Esophagus (tissue), 2 donors: ENCODE data around the gene SLAMF8. TPM values are rescaled to one million over a fixed set of nuclear protein-coding genes. Genes with fewer than 3 reads are reported as not detected.

ENCODE experiments used
- H3K27ac ChIP-seq, 2 donors: one replicate each; pipeline ENCODE4 v1.5.1; 2013; ENCODE audit warnings: low read depth in 2 of 2, mild to moderate bottlenecking in 2 of 2, inconsistent platforms in 1 of 2, low read length in 1 of 2, moderate library complexity in 1 of 2
- H3K27me3 ChIP-seq, 2 donors: one replicate each; pipeline ENCODE4 v1.6.1; 2013; ENCODE audit warnings: low read length in 2 of 2, control low read depth in 1 of 2, mild to moderate bottlenecking in 1 of 2; ENCODE audit not compliant: insufficient read depth in 2 of 2, control insufficient read depth in 1 of 2
- H3K36me3 ChIP-seq, 2 donors: one replicate each; pipeline ENCODE4 v1.6.1; 2013; ENCODE audit warnings: low read length in 1 of 2; ENCODE audit not compliant: control insufficient read depth in 2 of 2, insufficient read depth in 2 of 2
- H3K4me1 ChIP-seq, 2 donors: one replicate each; pipeline ENCODE4 v1.6.1; 2013; ENCODE audit warnings: low read length in 1 of 2; ENCODE audit not compliant: control insufficient read depth in 2 of 2, insufficient read depth in 2 of 2
- H3K4me3 ChIP-seq, 2 donors: one replicate each; pipeline ENCODE4 v1.5.1; 2013; ENCODE audit warnings: low read length in 2 of 2, mild to moderate bottlenecking in 2 of 2, low read depth in 1 of 2, moderate library complexity in 1 of 2
- H3K9me3 ChIP-seq, 2 donors: one replicate each; pipeline ENCODE4 v1.6.1; 2013; ENCODE audit warnings: mild to moderate bottlenecking in 2 of 2, low read depth in 1 of 2, low read length in 1 of 2, moderate library complexity in 1 of 2; ENCODE audit not compliant: control insufficient read depth in 2 of 2, insufficient read depth in 1 of 2
- WGBS, 2 donors: extraction: QIAGEN DNeasy Blood & Tissue Kit; methylation state at CpG; one replicate each; pipeline ENCODE4 v1.1.7; 2013; 5-methylcytosine and 5-hydroxymethylcytosine counted together
- polyA plus RNA-seq, 2 donors: library from polyadenylated mRNA; stranded (reverse); fragments of 200-250 nt; gene quantifications; one replicate each; pipeline ENCODE4 v1.2.3, GENCODE V29; 2013
- donor health status: healthy with polysubstance abuse.
- donor health status: Bipolar disorder and iron deficiency.

Gene SLAMF8
- polyA plus RNA-seq, 2 donors: 0.33 to 0.81 TPM

DNA sequence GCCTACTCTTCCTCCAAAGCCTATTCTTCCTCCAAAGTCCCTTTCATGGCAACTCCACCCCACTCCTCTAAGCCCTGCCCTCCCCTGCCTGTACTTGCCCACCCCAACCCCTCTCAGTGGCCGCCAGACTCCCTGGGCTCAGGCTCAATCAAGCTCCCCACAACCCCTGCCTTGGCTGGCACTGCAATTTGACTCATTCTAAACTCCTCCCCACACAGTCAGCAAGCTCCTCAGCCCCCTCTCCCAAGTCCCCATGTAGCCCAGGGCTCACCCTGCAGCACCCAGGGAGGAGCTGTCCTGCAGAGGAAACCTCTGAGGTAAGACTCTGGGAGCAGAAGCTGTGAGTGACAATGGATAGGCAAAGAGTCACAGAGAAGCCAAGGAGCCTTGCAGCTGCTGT, 39.4 kb downstream of the SLAMF8 start:
- WGBS, 2 donors: 36 to 53% methylated on average over 1 of the region's 1 CpG
- Histone ChIP-seq H3K4me1 (peaks cover 2 to 23% of the 10 kb centered on the region in 2 donors), H3K27me3 (no peaks in the 10 kb centered on the region)

DNA sequence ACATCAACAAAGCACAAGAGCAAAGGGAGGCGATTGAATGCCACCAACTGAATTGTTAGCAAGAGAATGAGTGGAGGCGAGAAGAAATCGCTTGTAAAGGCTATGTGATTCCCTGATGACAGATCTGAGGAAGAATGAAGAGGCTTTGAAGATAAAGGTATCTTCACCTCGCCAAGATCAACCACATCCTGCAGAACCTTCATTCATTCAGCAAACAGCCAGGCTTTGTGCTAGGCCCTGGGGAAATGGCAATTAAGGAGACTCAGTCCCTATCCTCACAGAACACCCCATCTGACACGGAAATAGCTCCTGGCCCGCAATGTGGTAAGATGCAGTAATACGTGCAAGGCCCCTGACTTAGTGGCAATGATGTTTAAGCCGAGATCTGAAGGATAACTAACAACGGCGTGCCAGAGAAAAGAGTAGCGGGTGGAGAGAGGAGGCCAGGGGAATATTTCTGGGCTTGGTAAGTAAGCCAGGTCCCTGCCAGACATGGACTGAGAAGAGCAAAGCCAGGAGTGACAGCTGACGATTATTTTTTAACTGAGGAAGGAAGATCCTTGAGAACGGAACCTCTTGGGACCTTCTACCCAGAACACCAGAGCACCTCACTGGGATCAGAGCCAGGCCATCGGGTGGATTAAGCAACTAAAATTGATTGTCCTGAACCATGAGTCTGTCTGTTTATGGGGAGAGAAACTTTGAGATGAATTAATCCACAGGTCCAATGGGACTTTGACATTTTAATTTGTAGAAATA, 40.4 kb downstream of the SLAMF8 start:
- Histone ChIP-seq H3K36me3 (no peaks in the 10 kb centered on the region), H3K4me3 (no peak overlapping the region), H3K9me3 (no peaks in the 10 kb centered on the region), H3K27ac (peak overlapping the region; percentile 84 to 92), H3K4me1 (peaks cover 2 to 22% of the 10 kb centered on the region in 2 donors), H3K27me3 (no peaks in the 10 kb centered on the region)
- whole genome bisulfite sequencing, 2 donors: 68 to 72% methylated on average over 14 of the region's 14 CpGs

More for the DNA sequence above, 39.4 kb downstream of the SLAMF8 start:
- no peak overlapping the region for H3K4me3 ChIP-seq
- no peaks in the 10 kb centered on the region for H3K36me3 ChIP-seq
- H3K27ac ChIP-seq: peak overlapping the region; percentile 84 to 92
- no peaks in the 10 kb centered on the region for H3K9me3 ChIP-seq

DNA sequence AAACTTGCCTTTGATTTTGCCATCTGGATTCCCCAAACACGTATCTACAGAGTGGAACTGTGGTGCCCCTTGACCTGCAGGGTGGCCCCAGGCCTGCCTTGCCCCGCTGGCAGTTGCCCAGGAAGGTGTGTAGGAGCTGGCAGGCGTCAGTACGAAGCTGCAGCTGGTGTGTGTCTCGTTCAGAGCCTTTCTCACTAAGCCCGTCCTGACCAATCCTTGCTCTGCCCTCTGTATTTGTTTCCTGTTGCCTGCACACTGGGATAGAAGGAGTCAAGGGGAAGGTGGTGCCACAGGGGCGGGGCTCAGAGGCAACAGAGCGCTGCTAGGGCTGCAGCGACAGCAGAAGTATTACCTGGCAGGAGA, 41.0 kb downstream of the SLAMF8 start:
- no peak overlapping the region for H3K4me3 ChIP-seq
- H3K4me1 ChIP-seq: peaks cover 3 to 22% of the 10 kb centered on the region in 2 donors
- no peaks in the 10 kb centered on the region for H3K27me3 ChIP-seq
- peak overlapping the region; percentile 84 to 92 for H3K27ac ChIP-seq
- no peaks in the 10 kb centered on the region for H3K36me3 ChIP-seq
- H3K9me3 ChIP-seq: no peaks in the 10 kb centered on the region
- 21 to 23% methylated on average over 9 of the region's 9 CpGs for WGBS, 2 donors

DNA sequence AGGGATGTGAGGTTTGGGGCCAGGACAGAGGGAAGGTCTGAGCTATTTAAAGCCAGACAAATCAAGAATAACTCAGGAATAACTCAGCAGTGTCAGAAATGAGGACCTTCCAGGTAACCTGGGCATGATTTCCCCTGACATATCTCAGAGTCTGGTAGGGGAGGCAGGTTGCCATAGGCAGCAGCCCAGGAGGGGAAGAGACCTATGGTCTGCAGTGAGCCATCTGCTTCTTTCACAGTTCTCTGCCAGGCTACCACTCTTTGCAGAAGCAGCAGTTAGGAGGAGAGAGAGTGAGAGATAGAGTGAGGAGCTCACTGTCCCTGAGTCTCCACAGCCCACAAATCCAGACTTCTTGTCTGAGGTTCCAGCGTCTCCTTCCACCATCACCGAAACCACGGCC, 42.1 kb downstream of the SLAMF8 start:
- no peaks in the 10 kb centered on the region for H3K36me3 ChIP-seq
- no peaks in the 10 kb centered on the region for H3K27me3 ChIP-seq
- peaks cover 5 to 25% of the 10 kb centered on the region in 2 donors for H3K4me1 ChIP-seq
- no peaks in the 10 kb centered on the region for H3K9me3 ChIP-seq
- H3K27ac ChIP-seq: peak overlapping the region; percentile 83 to 92
- H3K4me3 ChIP-seq: no peak overlapping the region
- WGBS, 2 donors: 67 to 74% methylated on average over 3 of the region's 3 CpGs

DNA sequence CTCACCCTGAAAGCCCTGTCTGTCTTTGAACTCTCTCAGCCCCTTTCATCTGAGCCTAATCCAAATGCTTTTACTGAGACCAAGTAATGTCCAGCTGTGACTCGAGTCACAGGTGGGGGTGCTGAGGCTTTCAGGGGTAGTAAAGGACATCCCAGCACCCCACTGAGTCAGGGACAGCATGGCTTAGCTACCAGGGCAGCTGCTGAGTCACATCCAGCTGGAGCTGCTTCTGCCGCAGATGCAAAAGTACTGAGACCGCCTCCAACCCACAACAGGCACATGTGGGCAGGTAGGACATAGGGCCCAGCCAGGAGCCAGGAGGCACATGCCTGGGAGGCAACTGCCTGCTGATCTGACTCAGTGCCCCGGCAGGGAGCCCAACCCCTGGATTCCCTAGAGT, 42.5 kb downstream of the SLAMF8 start:
- Histone ChIP-seq H3K4me1 (peaks cover 5 to 25% of the 10 kb centered on the region in 2 donors), H3K27me3 (no peaks in the 10 kb centered on the region), H3K27ac (peak overlapping the region; percentile 83 to 92), H3K4me3 (no peak overlapping the region), H3K36me3 (no peaks in the 10 kb centered on the region), H3K9me3 (no peaks in the 10 kb centered on the region)
- 33 to 47% methylated on average over 4 of the region's 4 CpGs for WGBS, 2 donors

DNA sequence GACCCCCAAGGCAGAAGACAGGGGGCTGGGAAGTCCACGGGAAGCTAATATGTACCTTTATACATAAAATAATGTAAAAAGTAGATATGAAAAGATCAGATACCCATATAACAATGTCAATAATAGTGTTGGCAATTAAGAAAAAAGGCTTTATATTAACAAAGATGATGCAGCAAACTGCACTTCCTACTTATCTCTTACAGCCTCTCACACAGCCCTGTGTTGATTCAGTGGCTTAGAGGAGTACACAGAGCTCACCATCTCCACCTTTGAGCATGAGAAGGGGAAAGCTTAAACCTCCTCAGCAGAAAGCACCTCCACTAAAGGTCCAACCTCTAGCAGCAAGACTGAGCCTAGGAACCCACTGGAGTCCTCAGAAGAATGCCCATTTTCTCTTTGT, 42.9 kb downstream of the SLAMF8 start:
- WGBS, 2 donors: 42 to 45% methylated on average over 1 of the region's 1 CpG
- no peak overlapping the region for H3K4me3 ChIP-seq
- peak overlapping the region; percentile 20 to 92 for H3K27ac ChIP-seq
- H3K27me3 ChIP-seq: no peaks in the 10 kb centered on the region
- H3K36me3 ChIP-seq: no peaks in the 10 kb centered on the region
- peaks cover 5 to 25% of the 10 kb centered on the region in 2 donors for H3K4me1 ChIP-seq
- H3K9me3 ChIP-seq: no peaks in the 10 kb centered on the region

DNA sequence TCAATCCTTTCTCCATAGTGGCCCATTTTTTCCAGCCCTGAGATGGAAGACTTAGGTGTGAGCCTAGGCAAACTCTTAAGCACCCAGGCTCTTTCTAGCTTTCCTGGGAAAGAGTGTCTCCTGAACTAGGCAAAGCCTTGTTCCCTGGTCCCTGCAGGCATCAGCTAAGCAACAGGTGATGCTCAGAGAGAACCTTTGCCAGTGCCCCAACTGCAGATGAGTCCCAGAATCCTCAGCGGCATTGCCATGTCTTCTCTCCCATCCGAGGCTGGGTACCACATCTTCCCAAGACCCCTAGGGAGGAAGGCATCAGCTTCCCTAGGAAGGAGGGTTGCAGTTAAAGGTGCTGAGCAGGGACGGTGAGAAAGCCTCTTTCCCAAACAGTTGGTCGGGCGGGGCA, 44.0 kb downstream of the SLAMF8 start:
- Histone ChIP-seq H3K36me3 (no peaks in the 10 kb centered on the region), H3K27me3 (no peaks in the 10 kb centered on the region), H3K27ac (no peak overlapping the region), H3K9me3 (no peaks in the 10 kb centered on the region), H3K4me3 (no peak overlapping the region), H3K4me1 (peaks cover 3 to 25% of the 10 kb centered on the region in 2 donors)
- WGBS, 2 donors: 90% methylated on average over 5 of the region's 5 CpGs

DNA sequence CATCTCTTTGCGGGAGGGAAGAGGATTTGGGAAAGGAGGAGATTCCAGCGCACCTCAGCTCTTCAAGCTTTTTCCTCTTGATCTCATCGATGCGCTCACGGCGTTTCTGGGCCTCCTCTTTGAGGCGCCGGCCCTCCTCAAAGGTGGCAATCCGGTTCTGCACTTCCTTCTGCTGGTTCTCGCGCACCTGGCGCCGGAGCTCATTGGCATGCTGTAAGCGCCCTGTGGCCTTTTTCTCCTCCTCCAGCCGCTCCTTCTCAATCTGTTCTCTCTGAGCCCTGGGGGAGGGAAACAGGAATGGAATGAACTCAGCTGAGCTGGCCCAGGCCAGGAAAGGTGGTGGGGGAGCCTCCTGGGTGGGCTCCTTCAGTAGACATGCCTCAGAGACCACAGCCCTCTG, 46.2 kb downstream of the SLAMF8 start:
- peak overlapping the region in 1 of 2 donors; percentile 47 for H3K27ac ChIP-seq
- peaks cover 3 to 21% of the 10 kb centered on the region in 2 donors for H3K4me1 ChIP-seq
- WGBS, 2 donors: 64 to 65% methylated on average over 15 of the region's 15 CpGs
- H3K36me3 ChIP-seq: no peaks in the 10 kb centered on the region
- no peak overlapping the region for H3K4me3 ChIP-seq
- no peaks in the 10 kb centered on the region for H3K9me3 ChIP-seq
- H3K27me3 ChIP-seq: no peaks in the 10 kb centered on the region

DNA sequence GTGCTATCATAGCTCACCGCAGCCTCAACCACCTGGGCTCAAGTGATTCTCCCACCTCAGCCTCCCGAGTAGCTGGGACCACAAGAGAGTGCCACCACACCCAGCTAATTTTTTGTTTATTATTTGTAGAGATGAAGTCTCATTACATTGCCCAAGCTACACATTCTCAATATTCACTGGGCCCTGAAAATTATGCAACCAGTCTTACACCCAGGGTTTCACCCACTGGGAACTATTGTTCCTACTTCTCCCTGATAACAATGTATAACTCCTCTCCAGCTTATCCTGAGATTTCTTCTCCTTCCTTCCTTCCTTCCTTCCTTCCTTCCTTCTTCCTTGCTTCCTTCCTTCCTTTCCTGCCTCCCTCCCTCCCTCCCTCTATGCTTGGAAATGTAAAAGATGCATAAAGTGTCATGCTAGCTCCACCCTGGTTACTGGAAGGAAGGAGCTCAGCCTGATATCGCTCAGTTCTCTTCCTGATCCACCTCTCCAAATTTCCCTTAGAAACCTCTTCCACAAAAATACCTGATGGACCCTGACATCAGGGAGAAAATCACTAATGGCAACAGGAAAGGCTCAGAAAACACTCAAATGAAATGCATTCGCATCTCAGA, 47.0 kb downstream of the SLAMF8 start:
- Histone ChIP-seq H3K4me3 (no peak overlapping the region), H3K4me1 (peaks cover 3 to 21% of the 10 kb centered on the region in 2 donors), H3K9me3 (no peaks in the 10 kb centered on the region), H3K36me3 (no peaks in the 10 kb centered on the region), H3K27me3 (no peaks in the 10 kb centered on the region), H3K27ac (no peak overlapping the region)
- 91 to 92% methylated on average over 4 of the region's 4 CpGs for WGBS, 2 donors
